Neural cell (in vitro differentiated cells): ENCODE measurements around the gene SIGLEC9. TPM values are rescaled to one million over a fixed set of nuclear protein-coding genes. Genes with fewer than 3 reads are reported as not detected.

ENCODE experiments used
- H2AFZ ChIP-seq: fragments of 200-600, 300-800 bp; sonication (generic), shearing (Covaris generic); 2 replicates; pipeline ENCODE4 v1.6.0; 2014; ENCODE audit warnings: low read depth, mild to moderate bottlenecking, antibody characterized with exemption, low read length, moderate library complexity
- H3F3A ChIP-seq: fragments of 200-600 bp; shearing (Covaris generic); 2 replicates; pipeline ENCODE4 v1.6.1; 2016; ENCODE audit warnings: mild to moderate bottlenecking, moderate library complexity, mixed read lengths, antibody characterized with exemption, low read length; ENCODE audit not compliant: insufficient read depth, poor library complexity, severe bottlenecking
- H3K27ac ChIP-seq: fragments of 200-600, 300-800 bp; sonication (generic), shearing (Covaris generic); 2 replicates; pipeline ENCODE4 v1.5.1; 2014; ENCODE audit warnings: mild to moderate bottlenecking, low read length, moderate library complexity
- H3K27me3 ChIP-seq: fragments of 300-800, 200-600 bp; sonication (generic), shearing (Covaris generic); 2 replicates; pipeline ENCODE4 v1.6.0; 2014; ENCODE audit warnings: mild to moderate bottlenecking, low read depth, low read length, moderate library complexity; ENCODE audit not compliant: insufficient read depth
- H3K36me3 ChIP-seq: fragments of 300-800, 200-600 bp; sonication (generic), shearing (Covaris generic); 2 replicates; pipeline ENCODE4 v1.5.1; 2014; ENCODE audit warnings: mild to moderate bottlenecking, antibody characterized with exemption, low read length, moderate library complexity; ENCODE audit not compliant: insufficient read depth
- H3K4me2 ChIP-seq: fragments of 300-800, 200-600 bp; sonication (generic), shearing (Covaris generic); 2 replicates; pipeline ENCODE4 v1.6.0; 2014; ENCODE audit warnings: mild to moderate bottlenecking, low read length
- H3K4me3 ChIP-seq: fragments of 300-800, 200-600 bp; sonication (generic), shearing (Covaris generic); 2 replicates; pipeline ENCODE4 v1.5.1; 2014; ENCODE audit warnings: mild to moderate bottlenecking, low read length, moderate library complexity
- H3K79me2 ChIP-seq: fragments of 200-600 bp; shearing (Covaris generic); replicated peaks from 2 replicates; pipeline ENCODE4 v1.6.0; 2014; ENCODE audit warnings: mild to moderate bottlenecking, low read length, moderate library complexity; ENCODE audit not compliant: insufficient read depth
- H3K9ac ChIP-seq: fragments of 300-800, 200-600 bp; sonication (generic), shearing (Covaris generic); 2 replicates; pipeline ENCODE4 v1.6.1; 2016; ENCODE audit warnings: mild to moderate bottlenecking, low read length, mixed read lengths
- H3K9me2 ChIP-seq: fragments of 200-600 bp; shearing (Covaris generic); 2 replicates; pipeline ENCODE4 v1.6.1; 2016; ENCODE audit warnings: mild to moderate bottlenecking, low read length, mixed read lengths; ENCODE audit not compliant: insufficient read depth
- H3K9me3 ChIP-seq: fragments of 200-600, 300-800 bp; sonication (generic), shearing (Covaris generic); 2 replicates; pipeline ENCODE4 v1.6.1; 2016; ENCODE audit warnings: mild to moderate bottlenecking, mixed run types, low read length, moderate library complexity, mixed read lengths
- H4K20me1 ChIP-seq: fragments of 200-600 bp; shearing (Covaris generic); 2 replicates; pipeline ENCODE4 v1.6.1; 2016; ENCODE audit warnings: mild to moderate bottlenecking, mixed run types; ENCODE audit not compliant: insufficient read depth
- EP300 ChIP-seq: fragments of 450-650 bp; conservative IDR thresholded peaks from 2 replicates; pipeline ENCODE4 v1.6.1; 2014; ENCODE audit warnings: antibody characterized with exemption, mild to moderate bottlenecking, moderate library complexity; ENCODE audit not compliant: poor library complexity, severe bottlenecking
- EZH2 ChIP-seq: fragments of 200-600, 300-800 bp; shearing (Covaris generic), sonication (generic); IDR thresholded peaks from 2 replicates; pipeline ENCODE4 v1.6.1; 2014; ENCODE audit warnings: antibody characterized with exemption, low read length, borderline replicate concordance, mild to moderate bottlenecking; ENCODE audit not compliant: insufficient read depth, poor library complexity, severe bottlenecking
- MXI1 ChIP-seq: fragments of 450-650 bp; conservative IDR thresholded peaks from 2 replicates; pipeline ENCODE4 v1.6.1; 2014; ENCODE audit warnings: antibody characterized with exemption, mild to moderate bottlenecking; ENCODE audit not compliant: poor library complexity, severe bottlenecking
- POLR2AphosphoS5 ChIP-seq: IDR thresholded peaks from 2 replicates; pipeline ENCODE4 v1.6.1; 2012
- RAD21 ChIP-seq: fragments of 450-650 bp; conservative IDR thresholded peaks from 2 replicates; pipeline ENCODE4 v1.6.1; 2014; ENCODE audit warnings: antibody characterized with exemption, mild to moderate bottlenecking, moderate library complexity
- REST ChIP-seq: IDR thresholded peaks from 2 replicates; pipeline ENCODE4 v1.6.1; 2012; ENCODE audit warnings: borderline replicate concordance
- SMC3 ChIP-seq: fragments of 450-650 bp; conservative IDR thresholded peaks from 2 replicates; pipeline ENCODE4 v1.6.1; 2014; ENCODE audit warnings: antibody characterized with exemption, mild to moderate bottlenecking, moderate library complexity; ENCODE audit not compliant: poor library complexity
- TAF1 ChIP-seq: IDR thresholded peaks from 2 replicates; pipeline ENCODE4 v1.6.1; 2012; ENCODE audit warnings: low read depth
- polyA plus RNA-seq: library from polyadenylated mRNA; depleted of rRNA; stranded (reverse); fragments of >200 nt; gene quantifications from 2 replicates; pipeline ENCODE4 v1.2.3, GENCODE V29; 2014
- TF ChIP-seq, protein P1 (sequence below): fragments of 450-650 bp; IDR thresholded peaks from 2 replicates; pipeline ENCODE4 v1.5.1; 2014; ENCODE audit warnings: antibody characterized with exemption, mild to moderate bottlenecking, moderate library complexity; ENCODE audit not compliant: poor library complexity, severe bottlenecking

SIGLEC9 gene
- polyA plus RNA-seq, 1 donor from 2014 or later: not detected

DNA sequence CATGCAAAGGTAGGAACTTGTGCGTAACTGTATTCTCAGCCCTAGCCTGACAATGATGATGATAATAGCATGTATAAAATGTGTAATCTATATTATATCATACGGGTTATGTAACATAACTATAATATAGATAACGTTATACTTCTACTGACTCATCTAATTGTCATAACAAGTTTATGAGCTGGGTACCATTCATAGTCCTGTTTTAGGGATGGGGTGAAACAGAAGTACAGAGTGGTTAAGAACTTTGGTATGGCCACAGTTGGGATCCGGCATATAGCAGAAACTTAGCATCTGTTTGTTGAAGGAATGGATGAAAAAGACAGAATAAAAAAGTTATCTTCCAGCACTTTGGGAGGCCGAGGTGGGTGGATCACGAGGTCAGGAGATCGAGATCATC lies 21.7 kb upstream of the SIGLEC9 start:
- no peak for TF ChIP-seq EP300
- no peak for TF ChIP-seq TAF1
- TF ChIP-seq EZH2: no peak
- TF ChIP-seq SMC3: no peak
- TF ChIP-seq MXI1: no peak
- no peak for TF ChIP-seq POLR2AphosphoS5
- no peak for TF ChIP-seq RAD21
- H3K27ac ChIP-seq: no peak overlapping the region
- H2AFZ ChIP-seq: no peak overlapping the region
- H3K79me2 ChIP-seq: peaks cover 7% of the 10 kb centered on the region
- no peaks in the 10 kb centered on the region for H3K9me3 ChIP-seq
- H3K36me3 ChIP-seq: no peaks in the 10 kb centered on the region
- H3K4me3 ChIP-seq: no peak overlapping the region
- no peaks in the 10 kb centered on the region for H4K20me1 ChIP-seq
- H3F3A ChIP-seq: no peaks in the 10 kb centered on the region
- H3K9ac ChIP-seq: no peak overlapping the region
- H3K9me2 ChIP-seq: no peaks in the 10 kb centered on the region
- H3K4me2 ChIP-seq: no peak overlapping the region
- no peaks in the 10 kb centered on the region for H3K27me3 ChIP-seq

- Histone ChIP-seq H3K4me3 (no peak overlapping the region), H2AFZ (no peak overlapping the region)
- TF ChIP-seq RAD21: no peak
- no peak for TF ChIP-seq POLR2AphosphoS5
- no peak for TF ChIP-seq SMC3
- no peak for TF ChIP-seq TAF1
- no peak for TF ChIP-seq REST
- TF ChIP-seq, protein P1, sequence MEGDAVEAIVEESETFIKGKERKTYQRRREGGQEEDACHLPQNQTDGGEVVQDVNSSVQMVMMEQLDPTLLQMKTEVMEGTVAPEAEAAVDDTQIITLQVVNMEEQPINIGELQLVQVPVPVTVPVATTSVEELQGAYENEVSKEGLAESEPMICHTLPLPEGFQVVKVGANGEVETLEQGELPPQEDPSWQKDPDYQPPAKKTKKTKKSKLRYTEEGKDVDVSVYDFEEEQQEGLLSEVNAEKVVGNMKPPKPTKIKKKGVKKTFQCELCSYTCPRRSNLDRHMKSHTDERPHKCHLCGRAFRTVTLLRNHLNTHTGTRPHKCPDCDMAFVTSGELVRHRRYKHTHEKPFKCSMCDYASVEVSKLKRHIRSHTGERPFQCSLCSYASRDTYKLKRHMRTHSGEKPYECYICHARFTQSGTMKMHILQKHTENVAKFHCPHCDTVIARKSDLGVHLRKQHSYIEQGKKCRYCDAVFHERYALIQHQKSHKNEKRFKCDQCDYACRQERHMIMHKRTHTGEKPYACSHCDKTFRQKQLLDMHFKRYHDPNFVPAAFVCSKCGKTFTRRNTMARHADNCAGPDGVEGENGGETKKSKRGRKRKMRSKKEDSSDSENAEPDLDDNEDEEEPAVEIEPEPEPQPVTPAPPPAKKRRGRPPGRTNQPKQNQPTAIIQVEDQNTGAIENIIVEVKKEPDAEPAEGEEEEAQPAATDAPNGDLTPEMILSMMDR: no peak
- no peak for TF ChIP-seq EP300
Measured at GRCh38 chr19:51103926-51104341, 20.8 kb upstream of the SIGLEC9 start.

More at GRCh38 chr19:51103926-51104341, 20.8 kb upstream of the SIGLEC9 start:
- Histone ChIP-seq H3K4me2 (no peak overlapping the region), H3K9me3 (no peaks in the 10 kb centered on the region), H3K27ac (no peak overlapping the region), H3F3A (no peaks in the 10 kb centered on the region), H4K20me1 (no peaks in the 10 kb centered on the region), H3K9ac (no peak overlapping the region), H3K79me2 (peaks cover 7% of the 10 kb centered on the region), H3K36me3 (no peaks in the 10 kb centered on the region), H3K27me3 (no peaks in the 10 kb centered on the region), H3K9me2 (no peaks in the 10 kb centered on the region)
